Activated B cell treated with CpG ODN at 0.5 μM for 24 hours (primary cell): ENCODE data around the gene ODR4. TPM values are rescaled to one million over a fixed set of nuclear protein-coding genes. Genes with fewer than 3 reads are reported as not detected.
"Not testable (repeated sequence)": the region's sequence is repeated elsewhere in the genome, so short reads cannot be mapped to it uniquely, and the experiment has no call there.

Source experiments
- ATAC-seq: fragments of 200-7000 bp; cut with Tn5 transposase; one replicate; pipeline ENCODE4 v1.10.0; 2021; ENCODE audit warnings: low read depth, mild to moderate bottlenecking, moderate library complexity
- CTCF ChIA-PET: fragments of 350-600 bp; sonication (Branson Sonifier 250); formaldehyde crosslinking; loops from one replicate; lab custom pipeline; 2021; ENCODE audit warnings: antibody characterized with exemption; lab: Charles Lee
- POLR2A ChIA-PET: fragments of 350-600 bp; sonication (Branson Sonifier 250); formaldehyde crosslinking; loops from one replicate; lab custom pipeline; 2021; ENCODE audit warnings: antibody characterized with exemption; lab: Charles Lee
- DNase-seq: peaks from one replicate; pipeline ENCODE4 v3.0.0; 2022
- H3K27ac Mint-ChIP-seq: one replicate; pipeline ENCODE4 v1.8.0; 2020; ENCODE audit warnings: mixed read lengths
- H3K27me3 Mint-ChIP-seq: one replicate; pipeline ENCODE4 v1.8.0; 2021; ENCODE audit warnings: mixed read lengths
- H3K36me3 Mint-ChIP-seq: one replicate; pipeline ENCODE4 v1.8.0; 2021; ENCODE audit warnings: low read depth, mixed read lengths
- H3K4me1 Mint-ChIP-seq: one replicate; pipeline ENCODE4 v1.8.0; 2021; ENCODE audit warnings: mixed read lengths
- H3K4me3 Mint-ChIP-seq: one replicate; pipeline ENCODE4 v1.8.0; 2020; ENCODE audit warnings: mild to moderate bottlenecking, mixed read lengths
- H3K9me3 Mint-ChIP-seq: one replicate; pipeline ENCODE4 v1.8.0; 2020; ENCODE audit warnings: mixed read lengths
- CTCF ChIP-seq: fragments of 200-600 bp; IDR thresholded peaks from one replicate; pipeline ENCODE4 v1.8.0; 2022; ENCODE audit warnings: antibody characterized with exemption, mild to moderate bottlenecking
- intact Hi-C: fragments of 100-400 bp; cut with micrococcal nuclease; formaldehyde crosslinking; loops from one replicate; pipeline ENCODE4 v1.15.1; 2024
- total RNA-seq: library from RNA; stranded (reverse); gene quantifications from 2 replicates; pipeline ENCODE4 v1.2.3, GENCODE V29; 2022

The ODR4 gene
- total RNA-seq, 1 donor from 2014 or later, result 15.6 TPM

- no peak for DNase-seq
- no peaks in the 10 kb centered on the region for H3K9me3 Mint-ChIP-seq
- no peak for TF ChIP-seq CTCF
- ChIA-PET POLR2A (no interaction called here), CTCF (no interaction called here)
- no peak overlapping the region for H3K4me3 Mint-ChIP-seq
- no peaks in the 10 kb centered on the region for H3K36me3 Mint-ChIP-seq
- intact Hi-C loops, result no loop called here
- no peaks in the 10 kb centered on the region for H3K4me1 Mint-ChIP-seq
- no peak for ATAC-seq
- H3K27me3 Mint-ChIP-seq, result no peaks in the 10 kb centered on the region
- H3K27ac Mint-ChIP-seq, result no peak overlapping the region
Observed at GRCh38 chr1:186446152-186446551, 70.5 kb downstream of the ODR4 start.

- ChIA-PET POLR2A (no interaction called here), CTCF (no interaction called here)
- Mint-ChIP-seq H3K27me3 (no peaks in the 10 kb centered on the region), H3K4me3 (no peak overlapping the region), H3K27ac (no peak overlapping the region), H3K9me3 (no peaks in the 10 kb centered on the region), H3K4me1 (peaks cover 7% of the 10 kb centered on the region), H3K36me3 (no peaks in the 10 kb centered on the region)
- DNase-seq (no peak), ATAC-seq (no peak)
- TF ChIP-seq CTCF, result no peak
- intact Hi-C loops, result no loop called here
Observed at GRCh38 chr1:186454981-186455380, 79.3 kb downstream of the ODR4 start.

GRCh38 chr1:186456729-186457255 is 81.2 kb downstream of the ODR4 start:
- no peak overlapping the region for H3K27ac Mint-ChIP-seq
- H3K36me3 Mint-ChIP-seq, result no peaks in the 10 kb centered on the region
- no peak overlapping the region for H3K4me3 Mint-ChIP-seq
- ATAC-seq (no peak), DNase-seq (no peak)
- intact Hi-C loops, result no loop called here
- peaks cover 7% of the 10 kb centered on the region for H3K4me1 Mint-ChIP-seq
- CTCF ChIA-PET, result no interaction called here
- H3K27me3 Mint-ChIP-seq, result no peaks in the 10 kb centered on the region
- TF ChIP-seq CTCF, result no peak
- POLR2A ChIA-PET, result no interaction called here
- no peaks in the 10 kb centered on the region for H3K9me3 Mint-ChIP-seq

- H3K4me1 Mint-ChIP-seq, H3K4me3 Mint-ChIP-seq, CTCF ChIA-PET, ATAC-seq, H3K27me3 Mint-ChIP-seq, H3K9me3 Mint-ChIP-seq, DNase-seq, H3K27ac Mint-ChIP-seq, POLR2A ChIA-PET, intact Hi-C loops, H3K36me3 Mint-ChIP-seq: not testable (repeated sequence)
Observed at GRCh38 chr1:186459161-186459560, 83.5 kb downstream of the ODR4 start.

GRCh38 chr1:186461014-186461413 is 85.4 kb downstream of the ODR4 start, which contains the start of gene PDC:
Gene PDC, minus strand, starts transcription at chr1:186461114. Its CDS starts 11,655 bp downstream, at chr1:186449459.
- DNase-seq (no peak), ATAC-seq (no peak)
- no peak within 1 kb of the TSS for H3K27ac Mint-ChIP-seq
- H3K27me3 Mint-ChIP-seq, result peaks cover 2% of the 10 kb centered on the region
- POLR2A ChIA-PET, result no interaction called here
- intact Hi-C loops, result no loop called here
- CTCF ChIA-PET, result no interaction called here
- H3K9me3 Mint-ChIP-seq, result no peaks in the 10 kb centered on the region
- H3K4me1 Mint-ChIP-seq, result peaks cover 7% of the 10 kb centered on the region
- no peaks in the 10 kb centered on the region for H3K36me3 Mint-ChIP-seq
- TF ChIP-seq CTCF, result no peak
- H3K4me3 Mint-ChIP-seq, result no peak within 1 kb of the TSS

GRCh38 chr1:186463511-186463910 is 87.9 kb downstream of the ODR4 start:
- DNase-seq (no peak), ATAC-seq (no peak)
- peaks cover 2% of the 10 kb centered on the region for H3K27me3 Mint-ChIP-seq
- no peak for TF ChIP-seq CTCF
- H3K9me3 Mint-ChIP-seq, result no peaks in the 10 kb centered on the region
- ChIA-PET CTCF (no interaction called here), POLR2A (no interaction called here)
- no peak overlapping the region for H3K27ac Mint-ChIP-seq
- H3K36me3 Mint-ChIP-seq, result no peaks in the 10 kb centered on the region
- intact Hi-C loops, result no loop called here
- no peak overlapping the region for H3K4me3 Mint-ChIP-seq
- H3K4me1 Mint-ChIP-seq, result no peaks in the 10 kb centered on the region
